IPS DF 6.9 (cell line): ENCODE measurements around the gene SS18L1.
A peak's percentile ranks its signal among the peaks of the same experiment; 100 is the strongest.

ENCODE experiments used
- DNase-seq: peaks from one replicate; pipeline ENCODE4 v3.0.0-alpha.2; 2013; ENCODE audit warnings: low read depth, low spot score
- H3K27ac ChIP-seq: one replicate; pipeline ENCODE4 v1.5.1; 2013; ENCODE audit warnings: low read length, control low read depth
- H3K27me3 ChIP-seq: 2 replicates; pipeline ENCODE4 v1.6.1; 2013; ENCODE audit warnings: mild to moderate bottlenecking, low read length; ENCODE audit not compliant: control insufficient read depth, insufficient read depth
- H3K36me3 ChIP-seq: 2 replicates; pipeline ENCODE4 v1.6.1; 2013; ENCODE audit warnings: low read length; ENCODE audit not compliant: control insufficient read depth, insufficient read depth
- H3K4me1 ChIP-seq: 2 replicates; pipeline ENCODE4 v1.6.1; 2013; ENCODE audit warnings: low read length; ENCODE audit not compliant: control insufficient read depth, insufficient read depth
- H3K4me3 ChIP-seq: 2 replicates; pipeline ENCODE4 v1.5.1; 2013; ENCODE audit warnings: mild to moderate bottlenecking, low read length
- H3K9me3 ChIP-seq: 2 replicates; pipeline ENCODE4 v1.6.1; 2013; ENCODE audit warnings: low read length, inconsistent platforms; ENCODE audit not compliant: control insufficient read depth, insufficient read depth
- WGBS: extraction: QIAGEN DNeasy Blood & Tissue Kit; methylation state at CpG from one replicate; pipeline ENCODE4 v1.1.7; 2013; ENCODE audit warnings: mixed read lengths, missing lambda C conversion rate; ENCODE audit not compliant: insufficient read length, insufficient coverage; 5-methylcytosine and 5-hydroxymethylcytosine counted together

The SS18L1 gene

GRCh38 chr20:62139636-62140035 lies 3.9 kb upstream of the SS18L1 start:
- Histone ChIP-seq H3K4me3 (no peak overlapping the region), H3K36me3 (peaks cover 34% of the 10 kb centered on the region), H3K4me1 (no peaks in the 10 kb centered on the region), H3K9me3 (no peaks in the 10 kb centered on the region), H3K27ac (no peak overlapping the region), H3K27me3 (no peaks in the 10 kb centered on the region)
- no CpG with 5 or more reads among the region's 13 CpGs for WGBS
- no peak for DNase-seq

DNA sequence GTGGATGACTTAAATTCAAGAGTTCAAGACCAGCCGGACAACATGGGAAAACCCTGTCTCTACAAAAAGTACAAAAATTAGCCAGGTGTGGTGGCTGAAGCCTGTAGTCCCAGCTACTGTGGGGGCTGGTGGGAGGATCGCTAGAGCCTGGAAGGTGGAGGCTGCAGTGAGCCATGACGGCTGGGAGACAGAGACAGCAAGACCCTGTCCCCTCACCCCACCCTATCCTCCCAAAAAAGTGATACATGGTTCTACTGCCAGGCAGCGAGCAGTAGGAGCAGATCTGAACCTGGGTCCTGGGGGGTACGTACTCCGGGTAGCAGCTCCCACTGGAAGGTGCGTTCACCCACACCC lies 2.5 kb upstream of the SS18L1 start:
- Histone ChIP-seq H3K4me3 (no peak overlapping the region), H3K27ac (no peak overlapping the region)
- WGBS, result no CpG with 5 or more reads among the region's 7 CpGs

GRCh38 chr20:62141397-62142251 lies 1.9 kb upstream of the SS18L1 start:
- Histone ChIP-seq H3K9me3 (no peaks in the 10 kb centered on the region), H3K27ac (no peak overlapping the region), H3K36me3 (peaks cover 22% of the 10 kb centered on the region), H3K27me3 (no peaks in the 10 kb centered on the region), H3K4me3 (peak overlapping the region; percentile 96; the same call in 1 of the 2 replicates), H3K4me1 (0 out of 2 replicates have a peak, but pooled peaks cover 1% of the 10 kb centered on the region)
- DNase-seq, result no peak
- WGBS, result no CpG with 5 or more reads among the region's 14 CpGs

More for the DNA sequence above, 2.5 kb upstream of the SS18L1 start:
- H3K27me3 ChIP-seq, result no peaks in the 10 kb centered on the region
- H3K36me3 ChIP-seq, result peaks cover 22% of the 10 kb centered on the region
- H3K9me3 ChIP-seq, result no peaks in the 10 kb centered on the region
- no peak for DNase-seq
- no peaks in the 10 kb centered on the region for H3K4me1 ChIP-seq

DNA sequence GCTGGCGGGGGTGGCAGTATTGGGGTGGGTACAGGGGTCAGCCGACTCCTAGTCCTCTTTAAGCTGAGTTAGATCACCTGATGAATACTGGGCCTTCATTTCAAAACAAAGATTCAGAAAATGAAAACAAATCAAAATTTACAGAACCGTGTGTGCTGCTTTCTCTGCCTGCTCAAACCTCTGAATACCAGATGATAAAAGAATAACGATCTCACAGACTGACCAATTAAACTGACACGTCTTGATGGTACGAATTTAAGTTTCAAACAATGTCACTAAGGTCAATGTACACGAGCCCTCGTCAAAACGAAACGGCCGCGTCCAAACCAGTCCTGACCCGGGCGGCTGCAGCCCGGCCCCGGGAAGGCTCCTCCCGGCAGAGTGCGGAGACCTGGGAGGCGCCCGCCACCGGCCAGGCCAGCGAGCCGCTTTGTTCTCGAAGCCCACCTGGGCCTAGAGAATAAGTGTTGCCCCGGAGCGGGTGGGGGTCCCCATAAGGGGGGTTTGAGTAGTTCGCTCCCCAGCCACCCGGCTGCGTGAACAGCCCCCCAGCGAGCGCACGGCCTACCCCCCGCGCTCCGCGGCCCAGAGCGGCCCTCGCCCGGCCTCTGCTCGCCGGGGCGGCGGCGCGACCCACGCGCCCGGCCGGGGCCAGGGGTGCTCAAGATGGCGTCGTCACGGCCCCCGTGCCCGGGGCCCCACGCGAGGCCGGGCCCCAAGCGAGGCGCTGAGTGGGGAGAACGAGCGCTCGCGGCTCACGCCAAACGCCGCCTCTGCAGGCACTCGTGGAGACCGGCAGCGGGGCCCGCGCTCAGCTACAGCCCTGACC lies 1.1 kb upstream of the SS18L1 start:
- Histone ChIP-seq H3K27me3 (no peaks in the 10 kb centered on the region), H3K27ac (no peak overlapping the region), H3K9me3 (no peaks in the 10 kb centered on the region), H3K4me1 (0 out of 2 replicates have a peak, but pooled peaks cover 1% of the 10 kb centered on the region), H3K36me3 (peaks cover 16% of the 10 kb centered on the region), H3K4me3 (peak overlapping the region; percentile 96)
- DNase-seq, result no peak
- WGBS, result no CpG with 5 or more reads among the region's 71 CpGs

DNA sequence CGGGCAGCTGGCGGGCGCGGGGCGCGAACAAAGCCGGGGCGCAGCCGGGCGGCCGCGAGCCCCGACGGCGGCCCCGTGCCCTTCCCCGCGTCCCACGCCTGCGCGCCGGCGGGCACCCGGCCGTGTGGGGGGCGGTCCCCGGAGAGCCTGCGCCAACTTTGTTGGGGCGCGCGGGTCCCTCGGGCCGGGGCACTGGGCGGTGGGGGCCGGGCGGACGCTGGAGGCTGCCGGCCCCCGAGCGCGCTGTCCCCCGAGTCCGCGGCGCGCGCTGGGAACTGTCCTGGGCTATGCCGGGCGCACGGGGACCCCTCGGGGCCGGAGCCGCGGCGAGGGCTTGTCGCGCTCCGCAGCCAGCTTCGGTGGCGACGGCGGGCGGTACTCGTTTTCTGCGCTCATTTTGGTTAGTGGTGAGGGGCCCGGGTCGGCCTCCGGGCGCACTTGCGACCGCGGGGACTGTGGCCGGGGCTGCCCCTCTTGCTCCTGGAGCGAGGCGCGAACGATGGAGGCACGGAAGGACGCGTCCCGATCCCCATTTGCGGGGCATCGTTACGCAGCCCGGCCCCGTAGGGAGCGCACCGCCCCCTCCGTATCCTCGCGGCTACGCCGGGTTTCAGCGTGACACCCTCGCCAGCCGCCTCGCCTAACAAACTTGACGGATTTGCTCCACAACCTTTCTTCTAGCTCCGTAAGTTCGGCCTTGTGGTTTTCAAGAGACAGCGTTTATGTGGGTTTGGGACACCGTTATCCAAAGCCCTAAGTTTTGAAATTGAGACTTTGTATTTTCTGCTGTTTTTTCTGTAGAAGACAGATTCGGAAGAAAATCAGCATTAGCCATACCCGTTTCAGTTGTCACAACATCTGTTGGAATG lies 622 bp downstream of the SS18L1 start:
- H3K27ac ChIP-seq, result no peak overlapping the region
- peak overlapping the region; percentile 96 for H3K4me3 ChIP-seq
- WGBS, result no CpG with 5 or more reads among the region's 104 CpGs

DNA sequence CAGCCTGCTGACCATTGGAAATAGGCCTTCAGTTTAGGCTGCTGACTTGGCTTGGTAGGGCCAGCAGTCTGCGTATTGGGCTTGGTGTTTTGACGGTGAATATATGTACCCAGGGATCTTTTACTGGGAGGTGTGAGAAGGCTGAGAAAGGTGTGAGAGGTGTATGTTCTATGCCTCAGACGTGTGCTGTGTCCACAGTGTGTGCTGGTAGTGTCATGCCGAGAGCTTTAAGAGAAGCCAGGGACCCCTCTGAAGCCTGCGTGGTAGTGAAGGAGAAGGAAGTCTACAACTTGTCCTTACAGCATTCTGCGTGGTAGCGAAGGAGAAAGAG lies 2.1 kb downstream of the SS18L1 start:
- Histone ChIP-seq H3K9me3 (no peaks in the 10 kb centered on the region), H3K27me3 (no peaks in the 10 kb centered on the region), H3K4me1 (peaks cover 7% of the 10 kb centered on the region), H3K36me3 (no peaks in the 10 kb centered on the region), H3K4me3 (no peak overlapping the region), H3K27ac (no peak overlapping the region)
- no CpG with 5 or more reads among the region's 7 CpGs for WGBS
- DNase-seq, result no peak

More for the DNA sequence above, 622 bp downstream of the SS18L1 start:
- Histone ChIP-seq H3K27me3 (no peaks in the 10 kb centered on the region), H3K9me3 (no peaks in the 10 kb centered on the region), H3K36me3 (peaks cover 7% of the 10 kb centered on the region), H3K4me1 (peaks cover 5% of the 10 kb centered on the region; the same call in 1 of the 2 replicates)
- no peak for DNase-seq

DNA sequence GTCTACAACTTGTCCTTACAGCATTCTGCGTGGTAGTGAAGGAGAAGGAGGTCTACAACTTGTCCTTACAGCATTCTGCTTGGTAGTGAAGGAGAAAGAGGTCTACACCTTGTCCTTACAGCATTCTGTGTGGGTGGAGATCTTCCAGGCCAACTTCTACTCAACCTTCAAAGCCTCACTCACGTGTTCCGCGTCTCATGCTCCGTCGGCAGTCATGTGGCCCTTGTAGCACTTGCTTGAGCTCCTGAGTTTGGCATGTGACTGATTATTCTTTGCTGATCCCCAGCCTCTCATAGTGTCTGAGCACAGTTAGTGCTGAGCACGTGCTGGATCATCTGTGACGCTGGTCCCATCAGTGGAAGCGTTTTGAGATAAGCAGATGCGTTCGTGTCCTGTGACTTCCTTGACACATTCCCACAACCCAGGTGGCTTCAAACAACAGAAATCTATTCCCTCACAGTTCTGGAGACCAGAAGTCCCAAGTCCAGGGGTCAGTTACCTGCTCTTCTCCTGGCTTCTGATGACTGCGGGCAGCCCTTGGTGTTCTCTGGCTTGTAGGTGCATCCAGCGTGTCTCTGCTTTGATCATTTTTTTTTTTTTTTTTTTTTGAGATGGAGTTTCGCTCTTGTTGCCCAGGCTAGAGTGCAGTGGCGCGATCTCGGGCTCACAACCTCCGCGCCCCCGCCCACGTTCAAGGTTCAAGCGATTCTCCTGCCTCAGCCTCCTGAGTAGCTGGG lies 2.6 kb downstream of the SS18L1 start:
- Histone ChIP-seq H3K27ac (no peak overlapping the region), H3K9me3 (no peaks in the 10 kb centered on the region), H3K27me3 (no peaks in the 10 kb centered on the region), H3K36me3 (no peaks in the 10 kb centered on the region), H3K4me3 (no peak overlapping the region), H3K4me1 (peaks cover 7% of the 10 kb centered on the region)
- DNase-seq, result no peak
- no CpG with 5 or more reads among the region's 22 CpGs for WGBS

GRCh38 chr20:62147125-62147524 lies 3.6 kb downstream of the SS18L1 start:
- WGBS, result no CpG with 5 or more reads among the region's 6 CpGs
- H3K27me3 ChIP-seq, result no peaks in the 10 kb centered on the region
- peaks cover 7% of the 10 kb centered on the region for H3K4me1 ChIP-seq
- no peak overlapping the region for H3K27ac ChIP-seq
- H3K4me3 ChIP-seq, result no peak overlapping the region
- H3K36me3 ChIP-seq, result no peaks in the 10 kb centered on the region
- no peak for DNase-seq
- H3K9me3 ChIP-seq, result no peaks in the 10 kb centered on the region

DNA sequence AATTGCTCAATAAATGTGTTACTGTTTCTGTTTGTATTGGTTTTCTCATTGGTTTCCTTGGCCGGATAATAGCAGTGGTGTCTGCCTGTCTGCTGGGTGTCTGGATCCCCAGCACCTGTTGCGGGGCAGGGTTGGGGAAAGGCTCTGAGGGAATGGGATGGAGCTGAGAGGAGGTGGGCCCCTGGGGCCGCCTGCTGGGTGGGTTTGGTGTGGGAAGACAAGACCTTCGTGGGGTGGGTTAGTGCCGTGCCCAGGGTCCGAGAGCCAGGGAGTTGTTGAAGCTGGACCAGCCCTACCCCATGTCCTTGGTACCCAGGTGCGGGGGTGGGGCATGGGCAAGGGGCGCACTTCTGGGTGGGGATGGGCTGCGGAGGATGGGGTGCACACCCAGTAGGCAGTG lies 4.0 kb downstream of the SS18L1 start:
- no peak for DNase-seq
- no peak overlapping the region for H3K4me3 ChIP-seq
- WGBS, result no CpG with 5 or more reads among the region's 9 CpGs
- H3K9me3 ChIP-seq, result no peaks in the 10 kb centered on the region
- H3K27me3 ChIP-seq, result no peaks in the 10 kb centered on the region
- no peak overlapping the region for H3K27ac ChIP-seq
- no peaks in the 10 kb centered on the region for H3K36me3 ChIP-seq
- peaks cover 7% of the 10 kb centered on the region for H3K4me1 ChIP-seq
